Measurements from ENCODE around the gene HK2. TPM values are rescaled to one million over a fixed set of nuclear protein-coding genes. Genes with fewer than 3 reads are reported as not detected.

The HK2 gene
- polyA plus RNA-seq, 2 of the 4 experiments (the other 2 are of a cell fraction): 0.37 to 1.2 TPM

- WGBS (ENCODE audit: missing lambda C conversion rate): 50% methylated on average over 2 of the region's 2 CpGs
- TF ChIP-seq HMGXB4 (CRISPR knock-in tag; IDR thresholded peaks at IDR 0.05; ENCODE audit: borderline replicate concordance) (no peak), REST (IDR thresholded peaks at IDR 0.05) (no peak), SMC3 (IDR thresholded peaks at IDR 0.05) (no peak), RFX5 (IDR thresholded peaks at IDR 0.05) (no peak), HOXB13 (CRISPR knock-in tag; IDR thresholded peaks at IDR 0.05; ENCODE audit: low read depth) (no peak), MAX (IDR thresholded peaks at IDR 0.05) (no peak), PHF8 (IDR thresholded peaks at IDR 0.05; ENCODE audit: borderline replicate concordance, low read depth) (no peak), MAFK (IDR thresholded peaks at IDR 0.05; ENCODE audit: partially characterized antibody) (no peak), CBX2 (IDR thresholded peaks at IDR 0.05; ENCODE audit: borderline replicate concordance, low read depth) (no peak), ELK1 (IDR thresholded peaks at IDR 0.05; ENCODE audit: low read depth, low read length) (no peak), ZC3H11A (IDR thresholded peaks at IDR 0.05) (no peak), KDM5A (IDR thresholded peaks at IDR 0.05) (no peak), SREBF2 (IDR thresholded peaks at IDR 0.05) (no peak), RCOR1 (IDR thresholded peaks at IDR 0.05; ENCODE audit: low read depth, low read length) (no peak), ZSCAN20 (CRISPR knock-in tag; IDR thresholded peaks at IDR 0.05) (no peak)
- Histone ChIP-seq H3K4me3 (no peak overlapping the region), H3K27ac (no peak overlapping the region), H3K4me2 (no peak overlapping the region), H3K4me1 (peaks cover 6% of the 10 kb centered on the region), H3K9me3 (no peaks in the 10 kb centered on the region)
- FAIRE-seq (no peak), ATAC-seq (no peak), DNase-seq (ENCODE audit: low read depth in 1 of 2, low spot score in 1 of 2) (no peak)
- ChIA-PET CTCF (interaction anchor here (0.6 to 2.1 kb wide), 8 partner anchors 9 to 692 kb away, joined by 3 to 8 read pairs (median 4); partner anchors contain the start of gene TACR1), POLR2A (no interaction called here)
These were observed 82.5 kb downstream of the HK2 start for GRCh38 chr2:74916394-74916793.

- 0 out of 3 replicates have a peak overlapping the region, but pooled peaks have one; percentile 17 for H3K4me2 ChIP-seq
- 56% methylated on average over 20 of the region's 20 CpGs for WGBS (ENCODE audit: missing lambda C conversion rate)
- no peak overlapping the region for H3K4me3 ChIP-seq
- ChIA-PET CTCF (interaction anchor here (0.8 to 3.9 kb wide), 20 partner anchors 9 to 694 kb away, joined by 3 to 25 read pairs (median 5); partner anchors contain the start of gene TACR1), POLR2A (interaction anchor here (0.8 kb wide), 1 partner anchor 691 kb away, joined by 4 read pairs; no protein-coding TSS in a partner anchor)
- no peaks in the 10 kb centered on the region for H3K9me3 ChIP-seq
- ATAC-seq (peak; percentile 42 to 43; a peak in 4 of 6 replicates), FAIRE-seq (no peak), DNase-seq (ENCODE audit: low read depth in 1 of 2, low spot score in 1 of 2) (peak; percentile 27 to 42)
- TF ChIP-seq BCL3 (IDR thresholded peaks at IDR 0.05) (no peak), BHLHE40 (IDR thresholded peaks at IDR 0.05; ENCODE audit: low read depth, low read length) (0 out of 2 replicates have a peak, but pooled peaks have one; percentile 35)
- no peak overlapping the region for H3K27ac ChIP-seq
- peaks cover 6% of the 10 kb centered on the region for H3K4me1 ChIP-seq
These were observed 84.0 kb downstream of the HK2 start for GRCh38 chr2:74917702-74918619.

Measured in A549 (cell line).